ENCODE results near the gene SYT7.

The SYT7 gene

GRCh38 chr11:61510166-61510919 lies 70.5 kb downstream of the SYT7 start:
- H3K9me3 ChIP-seq: no peaks in the 10 kb centered on the region

DNA sequence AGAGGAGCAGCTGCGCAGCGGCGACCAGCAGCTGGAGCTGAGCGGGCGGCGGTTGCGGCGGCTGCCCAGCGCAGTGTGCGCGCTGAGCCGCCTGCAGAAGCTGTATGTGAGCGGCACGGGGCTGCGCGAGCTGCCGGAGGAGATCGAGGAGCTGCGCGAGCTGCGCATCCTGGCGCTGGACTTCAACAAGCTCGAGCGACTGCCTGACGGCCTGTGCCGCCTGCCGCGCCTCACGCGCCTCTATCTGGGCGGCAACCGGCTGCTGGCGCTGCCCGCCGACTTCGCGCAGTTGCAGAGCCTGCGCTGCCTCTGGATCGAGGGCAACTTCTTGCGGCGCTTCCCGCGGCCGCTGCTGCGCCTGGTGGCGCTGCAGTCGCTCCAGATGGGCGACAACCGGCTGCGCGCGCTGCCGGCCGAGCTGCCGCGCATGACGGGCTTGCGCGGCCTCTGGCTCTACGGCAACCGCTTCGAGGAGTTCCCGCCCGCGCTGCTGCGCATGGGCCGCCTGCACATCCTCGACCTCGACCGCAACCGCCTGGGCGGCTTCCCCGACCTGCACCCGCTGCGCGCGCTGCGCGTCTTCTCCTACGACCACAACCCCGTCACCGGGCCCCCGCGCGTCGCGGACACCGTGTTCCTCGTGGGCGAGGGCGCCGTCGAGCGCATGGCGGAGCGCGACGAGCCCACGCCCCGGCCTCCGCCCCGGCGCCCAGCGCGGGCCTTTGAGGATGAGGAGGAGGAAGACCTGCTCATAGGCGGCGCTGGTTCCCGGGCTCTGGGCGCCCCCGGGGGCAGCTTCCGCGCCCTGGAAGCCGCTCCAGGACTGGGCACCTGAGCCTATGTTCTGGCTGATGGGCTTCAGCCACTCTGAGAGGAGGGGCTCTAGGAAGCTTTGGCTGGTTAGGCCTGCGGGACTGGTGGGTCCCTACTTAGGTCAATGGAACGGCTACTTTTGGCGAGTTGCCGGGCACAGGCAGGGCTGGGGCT lies 71.5 kb downstream of the SYT7 start:
- Histone ChIP-seq H3K27me3 (peaks cover 97% of the 10 kb centered on the region), H3K9me3 (no peaks in the 10 kb centered on the region), H3K27ac (no peak overlapping the region), H3K4me1 (ENCODE audit: control insufficient read depth in 1 of 2, insufficient read depth in 1 of 2, low read depth in 1 of 2, low read length in 1 of 2) (peaks cover 6 to 8% of the 10 kb centered on the region in 2 experiments), H3K4me3 (ENCODE audit: low read depth in 1 of 2, low read length in 1 of 2) (no peak overlapping the region), H3K36me3 (no peaks in the 10 kb centered on the region)
- TF ChIP-seq, protein P1, sequence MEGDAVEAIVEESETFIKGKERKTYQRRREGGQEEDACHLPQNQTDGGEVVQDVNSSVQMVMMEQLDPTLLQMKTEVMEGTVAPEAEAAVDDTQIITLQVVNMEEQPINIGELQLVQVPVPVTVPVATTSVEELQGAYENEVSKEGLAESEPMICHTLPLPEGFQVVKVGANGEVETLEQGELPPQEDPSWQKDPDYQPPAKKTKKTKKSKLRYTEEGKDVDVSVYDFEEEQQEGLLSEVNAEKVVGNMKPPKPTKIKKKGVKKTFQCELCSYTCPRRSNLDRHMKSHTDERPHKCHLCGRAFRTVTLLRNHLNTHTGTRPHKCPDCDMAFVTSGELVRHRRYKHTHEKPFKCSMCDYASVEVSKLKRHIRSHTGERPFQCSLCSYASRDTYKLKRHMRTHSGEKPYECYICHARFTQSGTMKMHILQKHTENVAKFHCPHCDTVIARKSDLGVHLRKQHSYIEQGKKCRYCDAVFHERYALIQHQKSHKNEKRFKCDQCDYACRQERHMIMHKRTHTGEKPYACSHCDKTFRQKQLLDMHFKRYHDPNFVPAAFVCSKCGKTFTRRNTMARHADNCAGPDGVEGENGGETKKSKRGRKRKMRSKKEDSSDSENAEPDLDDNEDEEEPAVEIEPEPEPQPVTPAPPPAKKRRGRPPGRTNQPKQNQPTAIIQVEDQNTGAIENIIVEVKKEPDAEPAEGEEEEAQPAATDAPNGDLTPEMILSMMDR (IDR thresholded peaks at IDR 0.05): no peak

More at GRCh38 chr11:61510166-61510919, 70.5 kb downstream of the SYT7 start:
- Histone ChIP-seq H3K36me3 (no peaks in the 10 kb centered on the region), H3K4me1 (ENCODE audit: control insufficient read depth in 1 of 2, insufficient read depth in 1 of 2, low read depth in 1 of 2, low read length in 1 of 2) (peaks cover 6 to 8% of the 10 kb centered on the region in 2 experiments), H3K27ac (no peak overlapping the region), H3K27me3 (peaks cover 90% of the 10 kb centered on the region), H3K4me3 (ENCODE audit: low read depth in 1 of 2, low read length in 1 of 2) (no peak overlapping the region)
- TF ChIP-seq, protein P1 (IDR thresholded peaks at IDR 0.05): no peak

GRCh38 chr11:61507962-61508861 lies 72.7 kb downstream of the SYT7 start, which contains the start of gene LRRC10B:
TSS of gene LRRC10B (plus strand) at chr11:61508749. CDS start at chr11:61508999, 250 bp downstream.
- H3K4me1 ChIP-seq (ENCODE audit: control insufficient read depth in 1 of 2, insufficient read depth in 1 of 2, low read depth in 1 of 2, low read length in 1 of 2): peaks cover 6 to 8% of the 10 kb centered on the region in 2 experiments
- H3K4me3 ChIP-seq (ENCODE audit: low read depth in 1 of 2, low read length in 1 of 2): no peak within 1 kb of the TSS
- H3K27me3 ChIP-seq: peaks cover 88% of the 10 kb centered on the region
- H3K27ac ChIP-seq: no peak within 1 kb of the TSS
- TF ChIP-seq, protein P1 (IDR thresholded peaks at IDR 0.05): no peak
- H3K36me3 ChIP-seq: no peaks in the 10 kb centered on the region
- no peaks in the 10 kb centered on the region for H3K9me3 ChIP-seq

DNA sequence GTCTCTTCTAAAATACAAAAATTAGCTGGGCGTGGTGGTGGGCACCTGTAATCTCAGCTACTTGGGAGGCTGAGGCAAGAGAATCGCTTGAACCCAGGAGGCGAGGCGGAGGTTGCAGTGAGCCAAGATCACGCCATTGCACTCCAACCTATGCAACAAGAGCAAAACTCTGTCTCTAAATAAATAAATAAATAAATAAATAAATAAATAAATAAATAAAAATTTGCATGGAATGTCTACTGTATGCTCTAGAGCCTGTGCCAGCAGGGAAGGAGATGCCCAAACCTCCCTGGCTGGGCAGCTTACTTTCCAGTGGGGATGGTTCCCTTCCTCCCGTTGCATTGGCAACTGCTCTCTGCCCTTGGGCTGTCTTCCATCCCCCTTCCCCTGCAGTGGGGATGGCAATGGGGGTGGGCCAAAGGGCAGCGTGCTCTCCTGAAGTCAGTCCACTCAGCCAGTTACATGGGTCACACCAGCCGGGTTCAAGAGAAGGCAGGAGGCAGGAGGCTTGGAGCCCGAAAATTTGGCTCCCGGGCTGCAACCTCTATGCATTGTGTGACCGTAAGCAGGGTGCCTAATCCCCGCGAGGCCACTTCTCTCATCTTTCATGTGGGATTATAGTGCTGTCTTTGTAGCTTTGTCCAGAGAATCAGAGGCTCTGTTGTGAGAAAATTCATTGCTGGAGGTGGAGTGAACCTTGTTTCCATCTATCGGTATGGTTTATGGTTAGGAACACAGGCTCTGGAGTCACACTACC lies 73.7 kb downstream of the SYT7 start:
- H3K9me3 ChIP-seq: no peaks in the 10 kb centered on the region

More for the DNA sequence above, 73.7 kb downstream of the SYT7 start:
- H3K27me3 ChIP-seq: peaks cover 84% of the 10 kb centered on the region
- no peak overlapping the region for H3K27ac ChIP-seq
- TF ChIP-seq, protein P1 (IDR thresholded peaks at IDR 0.05): no peak
- no peaks in the 10 kb centered on the region for H3K36me3 ChIP-seq
- peaks cover 6 to 8% of the 10 kb centered on the region in 2 experiments for H3K4me1 ChIP-seq (ENCODE audit: control insufficient read depth in 1 of 2, insufficient read depth in 1 of 2, low read depth in 1 of 2, low read length in 1 of 2)
- no peak overlapping the region for H3K4me3 ChIP-seq (ENCODE audit: low read depth in 1 of 2, low read length in 1 of 2)
